Body of pancreas (tissue), 4 donors: ENCODE data around the gene GPR155. TPM values are rescaled to one million over a fixed set of nuclear protein-coding genes. Genes with fewer than 3 reads are reported as not detected.
"Not testable (repeated sequence)": the region's sequence is repeated elsewhere in the genome, so short reads cannot be mapped to it uniquely, and the experiment has no call there.

Experiments used
- ATAC-seq: fragments of 150-250 bp; one replicate; pipeline ENCODE4 v1.9.1; 2016
- DNase-seq, 4 donors: peaks; one replicate each; pipeline ENCODE4 v3.0.0-alpha.2; 2019
- H3K27ac ChIP-seq, 4 donors: fragments of 200-600 bp; sonication (generic); 1 replicate in 3 of 4; 2 replicates in 1 of 4; pipeline versions ENCODE4 v1.5.1 to v1.6.1; 2016 to 2019; ENCODE audit warnings: mild to moderate bottlenecking in 1 of 4, mixed read lengths in 1 of 4, moderate library complexity in 1 of 4
- H3K27me3 ChIP-seq, 2 donors: fragments of 200-600 bp; sonication (generic); one replicate each; pipeline ENCODE4 v1.6.0; 2016; ENCODE audit warnings: mild to moderate bottlenecking in 1 of 2
- H3K36me3 ChIP-seq, 2 donors: fragments of 200-600 bp; sonication (generic); replicated peaks in 1 of 2; 2 replicates each; pipeline ENCODE4 v1.5.1; 2016; ENCODE audit warnings: low read depth in 2 of 2; ENCODE audit not compliant: insufficient read depth in 1 of 2
- H3K4me1 ChIP-seq: fragments of 200-600 bp; sonication (generic); one replicate; pipeline ENCODE4 v1.6.0; 2016
- H3K4me3 ChIP-seq, 2 donors: fragments of 200-600 bp; sonication (generic); 1 replicate in 1 of 2; 2 replicates in 1 of 2; pipeline ENCODE4 v1.5.1; 2016 to 2019
- H3K9me3 ChIP-seq, 3 donors: fragments of 200-600 bp; sonication (generic); 1 replicate in 2 of 3; 2 replicates in 1 of 3; pipeline ENCODE4 v1.5.1; 2016
- POLR2A ChIP-seq, 3 donors: fragments of 450-650 bp; IDR thresholded peaks; one replicate each; pipeline ENCODE4 v1.6.1; 2016; ENCODE audit warnings: antibody characterized with exemption in 3 of 3, mild to moderate bottlenecking in 2 of 3
- WGBS, 2 donors: methylation state at CpG; one replicate each; pipeline ENCODE4 v1.1.5; 2017; 5-methylcytosine and 5-hydroxymethylcytosine counted together
- intact Hi-C: fragments of 100-400 bp; cut with DNase I; formaldehyde crosslinking; loops from one replicate; pipeline ENCODE4 v1.15.1; 2023
- total RNA-seq, 2 donors: library from RNA; depleted of rRNA; stranded (reverse); fragments of >200 nt; gene quantifications; one replicate each; pipeline ENCODE4 v1.1.0, GENCODE V29; 2016
- TF ChIP-seq, protein P1 (sequence below), 7 experiments: fragments of 450-650 bp in 4 of 7; fragments of 200-600 bp in 3 of 7; sonication (generic) in 3 of 7; IDR thresholded peaks; one replicate each; pipeline ENCODE4 v1.5.1; 2016 to 2019; ENCODE audit warnings: antibody characterized with exemption in 7 of 7

Gene GPR155
- total RNA-seq, 2 donors from 2014 or later: 4.6 to 8.6 TPM

DNA sequence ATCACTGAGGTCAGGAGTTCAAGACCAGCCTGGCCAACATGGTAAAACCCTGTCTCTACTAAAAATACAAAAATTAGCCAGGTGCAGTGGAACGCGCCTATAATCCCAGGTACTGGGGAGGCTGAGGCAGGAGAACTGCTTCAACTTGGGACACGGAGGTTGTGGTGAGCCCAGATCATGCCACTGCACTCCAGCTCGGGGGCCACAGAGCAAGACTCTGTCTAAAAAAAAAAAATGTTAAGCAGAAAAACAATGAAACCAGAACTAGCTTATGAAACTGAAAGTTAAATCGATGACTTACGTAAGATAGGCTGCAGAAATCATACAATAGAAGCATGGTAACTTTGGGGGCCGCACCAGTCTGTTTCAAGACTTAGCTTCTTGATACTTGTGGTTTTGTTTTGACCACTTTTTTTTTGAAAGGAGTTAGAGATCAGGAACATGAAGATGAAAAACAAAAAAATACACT, 6.2 kb upstream of the GPR155 start:
- 80 to 86% methylated on average over 7 of the region's 7 CpGs for whole genome bisulfite sequencing, 2 donors
- DNase-seq (no peak), ATAC-seq (no peak)
- peak overlapping the region in 1 of 4 donors; percentile 12 for H3K27ac ChIP-seq
- TF ChIP-seq, protein P1, sequence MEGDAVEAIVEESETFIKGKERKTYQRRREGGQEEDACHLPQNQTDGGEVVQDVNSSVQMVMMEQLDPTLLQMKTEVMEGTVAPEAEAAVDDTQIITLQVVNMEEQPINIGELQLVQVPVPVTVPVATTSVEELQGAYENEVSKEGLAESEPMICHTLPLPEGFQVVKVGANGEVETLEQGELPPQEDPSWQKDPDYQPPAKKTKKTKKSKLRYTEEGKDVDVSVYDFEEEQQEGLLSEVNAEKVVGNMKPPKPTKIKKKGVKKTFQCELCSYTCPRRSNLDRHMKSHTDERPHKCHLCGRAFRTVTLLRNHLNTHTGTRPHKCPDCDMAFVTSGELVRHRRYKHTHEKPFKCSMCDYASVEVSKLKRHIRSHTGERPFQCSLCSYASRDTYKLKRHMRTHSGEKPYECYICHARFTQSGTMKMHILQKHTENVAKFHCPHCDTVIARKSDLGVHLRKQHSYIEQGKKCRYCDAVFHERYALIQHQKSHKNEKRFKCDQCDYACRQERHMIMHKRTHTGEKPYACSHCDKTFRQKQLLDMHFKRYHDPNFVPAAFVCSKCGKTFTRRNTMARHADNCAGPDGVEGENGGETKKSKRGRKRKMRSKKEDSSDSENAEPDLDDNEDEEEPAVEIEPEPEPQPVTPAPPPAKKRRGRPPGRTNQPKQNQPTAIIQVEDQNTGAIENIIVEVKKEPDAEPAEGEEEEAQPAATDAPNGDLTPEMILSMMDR (IDR thresholded peaks at IDR 0.05): no peak
- TF ChIP-seq POLR2A (IDR thresholded peaks at IDR 0.05): no peak
- H3K36me3 ChIP-seq: no peaks in the 10 kb centered on the region
- H3K4me1 ChIP-seq: peaks cover 4% of the 10 kb centered on the region
- H3K27me3 ChIP-seq: no peaks in the 10 kb centered on the region
- H3K9me3 ChIP-seq: no peaks in the 10 kb centered on the region
- H3K4me3 ChIP-seq: no peak overlapping the region
- intact Hi-C loops: no loop called here

DNA sequence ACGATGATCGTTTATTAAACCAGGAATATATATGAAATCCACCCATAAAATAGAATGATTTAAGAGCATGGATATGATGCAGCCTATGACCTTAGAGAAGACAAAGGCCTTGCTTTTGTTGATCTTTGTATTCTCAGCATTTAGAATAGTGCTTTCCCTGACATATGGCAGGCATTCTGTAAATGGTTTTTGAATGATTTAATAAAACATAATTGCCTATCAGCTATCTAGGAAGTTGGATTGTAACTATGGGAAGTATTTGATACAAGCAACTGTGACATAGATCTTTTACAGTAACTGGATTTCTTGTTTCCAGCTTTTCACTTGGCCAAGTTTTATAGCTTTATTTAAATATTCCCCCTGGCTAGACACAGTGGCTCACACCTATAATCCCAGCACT, 5.1 kb upstream of the GPR155 start:
- intact Hi-C loops: no loop called here
- H3K9me3 ChIP-seq: no peaks in the 10 kb centered on the region
- TF ChIP-seq, protein P1 (IDR thresholded peaks at IDR 0.05): no peak
- no peak for TF ChIP-seq POLR2A (IDR thresholded peaks at IDR 0.05)
- no peaks in the 10 kb centered on the region for H3K36me3 ChIP-seq
- no peak overlapping the region for H3K27ac ChIP-seq
- H3K4me1 ChIP-seq: no peaks in the 10 kb centered on the region
- 82 to 90% methylated on average over 2 of the region's 2 CpGs for WGBS, 2 donors
- no peak overlapping the region for H3K4me3 ChIP-seq
- DNase-seq (no peak), ATAC-seq (no peak)
- H3K27me3 ChIP-seq: no peaks in the 10 kb centered on the region

DNA sequence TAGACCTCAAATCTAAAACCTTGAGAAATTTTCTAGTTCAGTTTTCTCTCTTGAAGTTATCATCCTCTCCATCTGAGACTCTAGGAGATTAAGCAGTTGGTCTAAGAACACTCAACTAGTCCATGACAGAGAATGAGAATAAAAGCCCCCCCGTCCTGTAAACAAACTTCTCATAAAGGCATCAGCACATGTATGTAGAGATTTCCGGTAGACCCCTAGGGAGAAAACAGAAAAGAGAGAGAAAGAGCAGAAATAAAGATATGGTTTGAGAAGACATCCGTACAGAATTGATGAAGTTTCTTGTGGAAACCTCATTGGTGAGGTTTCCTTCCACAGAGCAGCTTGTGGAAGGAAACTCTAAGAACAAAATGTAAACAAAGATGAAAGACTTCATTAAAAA, 3.2 kb upstream of the GPR155 start:
- H3K27me3 ChIP-seq: no peaks in the 10 kb centered on the region
- H3K36me3 ChIP-seq: no peaks in the 10 kb centered on the region
- no peak for DNase-seq
- WGBS, 2 donors: 76 to 80% methylated on average over 3 of the region's 3 CpGs
- no peak overlapping the region for H3K4me3 ChIP-seq
- intact Hi-C loops: no loop called here
- no peak overlapping the region for H3K27ac ChIP-seq
- H3K4me1 ChIP-seq: no peaks in the 10 kb centered on the region
- TF ChIP-seq, protein P1 (IDR thresholded peaks at IDR 0.05): no peak
- no peak for TF ChIP-seq POLR2A (IDR thresholded peaks at IDR 0.05)
- no peaks in the 10 kb centered on the region for H3K9me3 ChIP-seq
- ATAC-seq: no peak

DNA sequence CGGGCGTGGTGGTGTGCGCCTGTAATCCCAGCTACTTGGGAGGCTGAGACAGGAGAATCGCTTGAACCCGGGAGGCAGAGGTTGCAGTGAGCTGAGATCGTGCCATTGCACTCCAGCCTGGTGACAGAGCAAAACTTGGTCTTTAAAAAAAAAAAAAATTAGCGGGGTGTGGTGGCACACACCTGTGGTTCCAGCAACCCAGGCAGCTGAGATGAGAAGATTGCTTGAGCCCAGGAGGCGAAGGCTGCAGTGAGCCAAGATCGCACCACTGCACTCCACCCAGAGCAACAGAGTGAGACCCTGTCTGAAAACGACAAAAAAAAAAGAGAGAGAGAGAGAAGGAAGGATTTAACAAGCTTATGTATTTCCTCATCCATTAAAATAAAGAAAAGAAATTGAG, 2.7 kb upstream of the GPR155 start:
- H3K4me3 ChIP-seq, H3K36me3 ChIP-seq, H3K27me3 ChIP-seq, H3K27ac ChIP-seq, DNase-seq, ATAC-seq, H3K4me1 ChIP-seq, H3K9me3 ChIP-seq, intact Hi-C loops: not testable (repeated sequence)
- 89 to 92% methylated on average over 9 to 10 of the region's 10 CpGs for WGBS, 2 donors

DNA sequence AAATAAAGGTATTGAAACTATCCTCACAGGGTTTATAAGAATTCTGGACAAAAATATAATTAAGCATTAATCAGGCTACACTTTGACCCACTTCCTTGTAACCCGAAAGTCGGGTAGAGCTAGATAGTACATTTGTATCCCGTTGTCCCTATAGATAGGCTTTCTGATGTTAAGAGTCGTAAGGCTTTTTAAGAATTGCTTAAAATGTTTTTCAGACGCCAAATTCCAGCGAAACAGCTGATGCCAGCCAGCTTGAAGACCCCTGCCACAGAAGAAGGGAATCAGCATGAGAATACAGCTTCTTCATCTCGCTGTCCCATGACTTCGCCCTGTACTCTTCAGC, 962 bp upstream of the GPR155 start:
- no peaks in the 10 kb centered on the region for H3K27me3 ChIP-seq
- intact Hi-C loops: no loop called here
- TF ChIP-seq POLR2A (IDR thresholded peaks at IDR 0.05): no peak
- TF ChIP-seq, protein P1 (IDR thresholded peaks at IDR 0.05): no peak
- ATAC-seq (no peak), DNase-seq (no peak)
- no peaks in the 10 kb centered on the region for H3K9me3 ChIP-seq
- WGBS, 2 donors: 92 to 94% methylated on average over 8 of the region's 8 CpGs
- no peaks in the 10 kb centered on the region for H3K36me3 ChIP-seq
- H3K4me1 ChIP-seq: peaks cover 14% of the 10 kb centered on the region
- peak overlapping the region in 1 of 2 donors; percentile 64 for H3K4me3 ChIP-seq
- peak overlapping the region; percentile 84 to 93 (median 89) for H3K27ac ChIP-seq
